GM06990 (cell line): ENCODE data around the gene MYOT.
"Not testable (repeated sequence)": the region's sequence is repeated elsewhere in the genome, so short reads cannot be mapped to it uniquely, and the experiment has no call there.

Experiments used
- DNase-seq: peaks from one replicate; pipeline ENCODE4 v3.0.0-alpha.2; 2011; ENCODE audit not compliant: insufficient read length; ENCODE audit errors: extremely low read depth
- H3K27me3 ChIP-seq: replicated peaks from 2 replicates; pipeline ENCODE4 v1.6.0; 2011; ENCODE audit warnings: low read length; ENCODE audit not compliant: control insufficient read depth, insufficient read depth
- H3K36me3 ChIP-seq: 2 replicates; pipeline ENCODE4 v1.5.1; 2011; ENCODE audit warnings: low read length; ENCODE audit not compliant: control insufficient read depth, insufficient read depth
- H3K4me3 ChIP-seq: replicated peaks from 2 replicates; pipeline ENCODE4 v1.5.1; 2011; ENCODE audit warnings: low read depth, mild to moderate bottlenecking, control low read depth, low read length
- CTCF ChIP-seq: IDR thresholded peaks from 2 replicates; pipeline ENCODE4 v1.5.1; 2011; ENCODE audit warnings: low read length, control low read depth, mild to moderate bottlenecking, inconsistent platforms; ENCODE audit not compliant: insufficient read depth, poor library complexity, severe bottlenecking

MYOT gene

GRCh38 chr5:137856916-137857862 is 10.5 kb upstream of the MYOT start:
- no peaks in the 10 kb centered on the region for H3K36me3 ChIP-seq
- H3K27me3 ChIP-seq = no peaks in the 10 kb centered on the region
- no peak overlapping the region for H3K4me3 ChIP-seq
- DNase-seq = no peak
- TF ChIP-seq CTCF = no peak

- H3K4me3 ChIP-seq = no peak overlapping the region
- H3K27me3 ChIP-seq = no peaks in the 10 kb centered on the region
- no peaks in the 10 kb centered on the region for H3K36me3 ChIP-seq
- no peak for TF ChIP-seq CTCF
- peak; percentile 67 for DNase-seq
Observed at GRCh38 chr5:137858223-137858916, 9.3 kb upstream of the MYOT start.

GRCh38 chr5:137858954-137859353 is 8.7 kb upstream of the MYOT start:
- Histone ChIP-seq H3K4me3 (no peak overlapping the region), H3K27me3 (no peaks in the 10 kb centered on the region), H3K36me3 (no peaks in the 10 kb centered on the region)
- no peak for DNase-seq
- TF ChIP-seq CTCF = no peak

- no peak for DNase-seq
- no peaks in the 10 kb centered on the region for H3K36me3 ChIP-seq
- H3K4me3 ChIP-seq = no peak overlapping the region
- H3K27me3 ChIP-seq = no peaks in the 10 kb centered on the region
- no peak for TF ChIP-seq CTCF
Observed at GRCh38 chr5:137862251-137862650, 5.4 kb upstream of the MYOT start.

GRCh38 chr5:137863653-137864052 is 4.0 kb upstream of the MYOT start:
- H3K4me3 ChIP-seq, H3K27me3 ChIP-seq, DNase-seq, H3K36me3 ChIP-seq: not testable (repeated sequence)
